Left renal pelvis (tissue), 4 donors: ENCODE measurements around the gene DDX59. TPM values are rescaled to one million over a fixed set of nuclear protein-coding genes. Genes with fewer than 3 reads are reported as not detected.

Experiments
- DNase-seq, 4 donors: peaks; one replicate each; pipeline ENCODE4 v3.0.0-alpha.2; 2013; ENCODE audit warnings: low read depth in 4 of 4, low spot score in 3 of 4
- polyA plus RNA-seq, 4 donors: library from polyadenylated mRNA; unstranded; fragments of 120-200 nt; gene quantifications; one replicate each; pipeline ENCODE4 v1.2.1, GENCODE V29; 2013; ENCODE audit not compliant: insufficient read length in 4 of 4

DDX59 gene
- 10 to 100 TPM; 24.9 to 34.3 (median 30.7) TPM for polyA plus RNA-seq

- DNase-seq = peak; percentile 87 to 92 (median 90)
These were observed at the start of gene DDX59 for GRCh38 chr1:200669314-200670241. DDX59 (minus strand) TSS chr1:200669907; CDS start chr1:200666740, 3,167 bp downstream.

GRCh38 chr1:200714504-200715187 lies 44.9 kb upstream of the DDX59 start:
- DNase-seq = no peak

GRCh38 chr1:200710166-200710565 lies 40.5 kb upstream of the DDX59 start:
- DNase-seq = no peak

GRCh38 chr1:200708769-200709168 lies 39.1 kb upstream of the DDX59 start:
- no peak for DNase-seq

- no peak for DNase-seq
These were observed 38.5 kb upstream of the DDX59 start for GRCh38 chr1:200708161-200708560.

GRCh38 chr1:200707116-200707515 lies 37.4 kb upstream of the DDX59 start:
- no peak for DNase-seq

- no peak for DNase-seq
These were observed 36.6 kb upstream of the DDX59 start for GRCh38 chr1:200706111-200706814.

GRCh38 chr1:200704986-200705500 lies 35.3 kb upstream of the DDX59 start:
- no peak for DNase-seq

- no peak for DNase-seq
These were observed 30.2 kb upstream of the DDX59 start for GRCh38 chr1:200699871-200700270.

- no peak for DNase-seq
These were observed 25.0 kb upstream of the DDX59 start for GRCh38 chr1:200694738-200695137.

- no peak for DNase-seq
These were observed 23.6 kb upstream of the DDX59 start for GRCh38 chr1:200693327-200693726.

- no peak for DNase-seq
These were observed 22.6 kb upstream of the DDX59 start for GRCh38 chr1:200692316-200692715.

- no peak for DNase-seq
These were observed 16.9 kb upstream of the DDX59 start for GRCh38 chr1:200686620-200687019.

GRCh38 chr1:200684015-200684414 lies 14.3 kb upstream of the DDX59 start:
- no peak for DNase-seq

GRCh38 chr1:200683298-200683697 lies 13.6 kb upstream of the DDX59 start:
- no peak for DNase-seq

GRCh38 chr1:200681231-200681630 lies 11.5 kb upstream of the DDX59 start:
- no peak for DNase-seq

- DNase-seq = no peak
These were observed 7.1 kb upstream of the DDX59 start for GRCh38 chr1:200676829-200677228.

GRCh38 chr1:200675588-200675852 lies 5.8 kb upstream of the DDX59 start:
- no peak for DNase-seq

GRCh38 chr1:200674838-200675587 lies 5.3 kb upstream of the DDX59 start:
- no peak for DNase-seq
